HEK293T (cell line): ENCODE results near the gene LAMA3.

ENCODE experiments used
- FOXA1 ChIP-seq: fragments of 450-650 bp; IDR thresholded peaks from 2 replicates; pipeline ENCODE4 v1.6.1; 2016; ENCODE audit warnings: mild to moderate bottlenecking
- HDGF ChIP-seq: fragments of 450-650 bp; IDR thresholded peaks from 2 replicates; pipeline ENCODE4 v1.6.1; 2017; ENCODE audit warnings: antibody characterized with exemption, borderline replicate concordance
- LEF1 ChIP-seq: fragments of 450-650 bp; IDR thresholded peaks from 2 replicates; pipeline ENCODE4 v1.6.1; 2017; ENCODE audit warnings: mild to moderate bottlenecking, borderline replicate concordance
- NFRKB ChIP-seq: fragments of 450-650 bp; IDR thresholded peaks from 2 replicates; pipeline ENCODE4 v1.6.1; 2016; ENCODE audit warnings: mild to moderate bottlenecking, moderate library complexity
- SP1 ChIP-seq: fragments of 450-650 bp; IDR thresholded peaks from 2 replicates; pipeline ENCODE4 v1.6.1; 2017
- SUZ12 ChIP-seq: fragments of 450-650 bp; IDR thresholded peaks from 2 replicates; pipeline ENCODE4 v1.6.1; 2016; ENCODE audit warnings: mild to moderate bottlenecking
- TF ChIP-seq, protein P1 (sequence below): fragments of 450-650 bp; IDR thresholded peaks from 2 replicates; pipeline ENCODE4 v1.6.1; 2016

DNA sequence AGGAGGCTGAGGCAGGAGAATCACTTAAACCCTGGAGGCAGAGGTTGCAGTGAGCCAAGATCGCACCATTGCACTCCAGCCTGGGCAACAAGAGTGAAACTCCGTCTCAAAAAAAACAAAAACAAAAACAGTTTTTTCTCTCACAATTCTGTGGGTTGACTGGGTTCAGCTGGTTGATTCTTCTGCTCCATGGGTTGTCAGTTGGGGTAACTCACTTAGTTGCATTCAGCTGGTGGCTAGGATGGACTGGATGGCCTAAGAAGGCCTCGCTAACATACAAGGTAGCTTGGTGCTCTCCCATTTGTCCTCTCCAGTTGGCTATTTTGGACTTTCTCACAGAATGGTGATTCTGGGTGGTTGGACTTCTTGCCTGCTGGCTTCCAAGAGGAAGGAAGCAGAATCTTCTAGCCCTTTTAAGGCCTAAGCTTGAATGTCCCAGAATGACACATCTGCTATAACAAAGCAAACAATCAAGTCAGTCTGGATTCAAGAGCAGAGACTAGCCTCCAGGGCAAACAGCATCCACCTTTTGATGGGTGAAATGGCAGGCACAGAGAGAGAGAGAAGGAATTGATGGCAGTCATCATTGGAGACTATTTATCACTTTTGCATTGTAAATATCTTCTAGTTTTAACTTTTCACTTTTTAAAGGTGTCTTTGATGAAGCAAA, 17.9 kb downstream of the LAMA3 start:
- TF ChIP-seq SP1 (no peak), LEF1 (no peak), HDGF (no peak), NFRKB (no peak), SUZ12 (no peak), FOXA1 (no peak)
- TF ChIP-seq, protein P1, sequence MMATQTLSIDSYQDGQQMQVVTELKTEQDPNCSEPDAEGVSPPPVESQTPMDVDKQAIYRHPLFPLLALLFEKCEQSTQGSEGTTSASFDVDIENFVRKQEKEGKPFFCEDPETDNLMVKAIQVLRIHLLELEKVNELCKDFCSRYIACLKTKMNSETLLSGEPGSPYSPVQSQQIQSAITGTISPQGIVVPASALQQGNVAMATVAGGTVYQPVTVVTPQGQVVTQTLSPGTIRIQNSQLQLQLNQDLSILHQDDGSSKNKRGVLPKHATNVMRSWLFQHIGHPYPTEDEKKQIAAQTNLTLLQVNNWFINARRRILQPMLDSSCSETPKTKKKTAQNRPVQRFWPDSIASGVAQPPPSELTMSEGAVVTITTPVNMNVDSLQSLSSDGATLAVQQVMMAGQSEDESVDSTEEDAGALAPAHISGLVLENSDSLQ, result no peak
